IMR-90 (cell line): ENCODE measurements around the gene MOV10. TPM values are rescaled to one million over a fixed set of nuclear protein-coding genes. Genes with fewer than 3 reads are reported as not detected.

Experiments used
- ATAC-seq: fragments of 200-7000 bp; cut with Tn5 transposase; 2 replicates; pipeline ENCODE4 v1.9.1; 2020; ENCODE audit warnings: low read depth, mild to moderate bottlenecking, moderate library complexity
- BruUV-seq: library from RNA; stranded (reverse); fragments of 400-500 nt; replicated peaks from 2 replicates; lab custom pipeline; 2021; lab: Mats Ljungman, UMichigan
- CTCF ChIA-PET: fragments of 300-600 bp; formaldehyde crosslinking; extraction: SDS; loops from one replicate; lab custom pipeline; 2021; ENCODE audit warnings: antibody characterized with exemption; lab: Yijun Ruan, JAX
- POLR2A ChIA-PET: fragments of 300-600 bp; sonication (Branson Sonifier 250); formaldehyde crosslinking; loops from one replicate; lab custom pipeline; 2022; ENCODE audit warnings: antibody characterized with exemption; ENCODE audit not compliant: unreplicated experiment; lab: Charles Lee
- DNase-seq: peaks from one replicate; pipeline ENCODE4 v3.0.0; 2013
- H2AFZ ChIP-seq: replicated peaks from 2 replicates; pipeline ENCODE3; 2013; ENCODE audit warnings: low read length, mild to moderate bottlenecking; ENCODE audit not compliant: poor library complexity
- H2AK5ac ChIP-seq: 2 replicates; pipeline ENCODE4 v1.6.1; 2013; ENCODE audit warnings: low read depth, low read length, inconsistent platforms
- H2AK9ac ChIP-seq: replicated peaks from 2 replicates; pipeline ENCODE3; 2013; ENCODE audit warnings: mild to moderate bottlenecking, low read depth, low read length, moderate library complexity; ENCODE audit not compliant: poor library complexity
- H2BK120ac ChIP-seq: 2 replicates; pipeline ENCODE4 v1.6.1; 2013; ENCODE audit warnings: low read depth, low read length, inconsistent platforms
- H2BK15ac ChIP-seq: 3 replicates; pipeline ENCODE4 v1.6.1; 2013; ENCODE audit warnings: low read depth, low read length, inconsistent platforms
- H2BK20ac ChIP-seq: 2 replicates; pipeline ENCODE4 v1.6.1; 2013; ENCODE audit warnings: low read depth, mild to moderate bottlenecking, inconsistent platforms, low read length, moderate library complexity
- H2BK5ac ChIP-seq: 2 replicates; pipeline ENCODE4 v1.6.1; 2013; ENCODE audit warnings: mild to moderate bottlenecking, low read depth, low read length, inconsistent platforms; ENCODE audit not compliant: poor library complexity, severe bottlenecking
- H3K14ac ChIP-seq: replicated peaks from 2 replicates; pipeline ENCODE4 v1.6.1; 2013; ENCODE audit warnings: low read depth, low read length, inconsistent platforms
- H3K18ac ChIP-seq: 2 replicates; pipeline ENCODE4 v1.6.1; 2013; ENCODE audit warnings: low read depth, low read length, control low read depth
- H3K23ac ChIP-seq: 2 replicates; pipeline ENCODE4 v1.6.1; 2013; ENCODE audit warnings: low read depth, low read length, inconsistent platforms
- H3K27ac ChIP-seq: 2 replicates; pipeline ENCODE4 v1.5.1; 2013; ENCODE audit warnings: mild to moderate bottlenecking, control low read depth, low read length; ENCODE audit not compliant: insufficient read depth
- H3K27me3 ChIP-seq: 2 replicates; pipeline ENCODE4 v1.6.1; 2013; ENCODE audit warnings: low read length; ENCODE audit not compliant: control insufficient read depth, insufficient read depth
- H3K36me3 ChIP-seq: 2 replicates; pipeline ENCODE4 v1.6.1; 2013; ENCODE audit warnings: low read length, mixed read lengths; ENCODE audit not compliant: control insufficient read depth, insufficient read depth
- H3K4ac ChIP-seq: 2 replicates; pipeline ENCODE4 v1.6.1; 2013; ENCODE audit warnings: low read depth, low read length, inconsistent platforms
- H3K4me1 ChIP-seq: 2 replicates; pipeline ENCODE4 v1.6.1; 2013; ENCODE audit warnings: low read length, mixed read lengths; ENCODE audit not compliant: control insufficient read depth, insufficient read depth
- H3K4me2 ChIP-seq: 2 replicates; pipeline ENCODE4 v1.6.1; 2013; ENCODE audit warnings: low read depth, mild to moderate bottlenecking, control low read depth, low read length, moderate library complexity
- H3K4me3 ChIP-seq: 2 replicates; pipeline ENCODE4 v1.5.1; 2013; ENCODE audit warnings: low read depth, mild to moderate bottlenecking, control low read depth, low read length, moderate library complexity; ENCODE audit not compliant: insufficient read depth
- H3K56ac ChIP-seq: 2 replicates; pipeline ENCODE4 v1.6.1; 2013; ENCODE audit warnings: low read length, inconsistent platforms; ENCODE audit not compliant: insufficient read depth; ENCODE audit errors: extremely low read depth
- H3K79me1 ChIP-seq, 2 experiments: 2 replicates each; pipeline ENCODE4 v1.6.1; 2013; ENCODE audit warnings: low read length in 2 of 2, inconsistent platforms in 1 of 2, low read depth in 1 of 2
- H3K9ac ChIP-seq: 2 replicates; pipeline ENCODE4 v1.6.1; 2013; ENCODE audit warnings: low read depth, low read length, control low read depth
- H3K9me1 ChIP-seq: 2 replicates; pipeline ENCODE4 v1.6.1; 2013; ENCODE audit warnings: low read length, inconsistent platforms; ENCODE audit not compliant: insufficient read depth
- H3K9me3 ChIP-seq: 2 replicates; pipeline ENCODE4 v1.6.1; 2013; ENCODE audit warnings: low read length; ENCODE audit not compliant: control insufficient read depth, insufficient read depth
- H4K20me1 ChIP-seq: 2 replicates; pipeline ENCODE4 v1.6.1; 2013; ENCODE audit warnings: low read length, inconsistent platforms; ENCODE audit not compliant: insufficient read depth
- H4K5ac ChIP-seq: 2 replicates; pipeline ENCODE4 v1.6.1; 2013; ENCODE audit warnings: mild to moderate bottlenecking, low read depth, low read length, control low read depth
- H4K8ac ChIP-seq, 2 experiments: 2 replicates each; pipeline ENCODE4 v1.6.1; 2013; ENCODE audit warnings: low read depth in 2 of 2, low read length in 2 of 2, control low read depth in 1 of 2, inconsistent platforms in 1 of 2
- H4K91ac ChIP-seq: 2 replicates; pipeline ENCODE4 v1.6.1; 2013; ENCODE audit warnings: low read depth, low read length, inconsistent platforms; ENCODE audit not compliant: insufficient read depth
- MXI1 ChIP-seq: IDR thresholded peaks from 2 replicates; pipeline ENCODE4 v1.6.1; 2012; ENCODE audit warnings: low read depth, mild to moderate bottlenecking, low read length, moderate library complexity, borderline replicate concordance
- POLR2A ChIP-seq: IDR thresholded peaks from 2 replicates; pipeline ENCODE4 v1.6.1; 2012; ENCODE audit warnings: mild to moderate bottlenecking, low read depth, low read length
- RAD21 ChIP-seq: IDR thresholded peaks from 2 replicates; pipeline ENCODE4 v1.6.1; 2012; ENCODE audit warnings: low read length, improper control_type of control experiment
- SMC3 ChIP-seq: fragments of 150-350 bp; IDR thresholded peaks from 2 replicates; pipeline ENCODE4 v1.6.1; 2016; ENCODE audit warnings: low read depth, mild to moderate bottlenecking, antibody characterized with exemption, low read length, moderate library complexity
- WGBS, 2 experiments: methylation state at CpG; one replicate each; pipeline versions ENCODE4 v1.1.5 to v1.1.7; 2013; ENCODE audit warnings: missing lambda C conversion rate in 2 of 2; ENCODE audit not compliant: insufficient read length in 1 of 2; ENCODE audit errors: extremely low coverage in 2 of 2; 5-methylcytosine and 5-hydroxymethylcytosine counted together
- dilution Hi-C: fragments of 300-500 bp; cut with HindIII; formaldehyde crosslinking; loops from one replicate; pipeline ENCODE4 v1.14.3; 2018; ENCODE audit warnings: low sequenced_read_pairs; ENCODE audit not compliant: unreplicated experiment
- in situ Hi-C: fragments of 300-500 bp; cut with MboI; formaldehyde crosslinking; loops from 3 replicates; pipeline ENCODE4 v1.14.3; 2019; ENCODE audit warnings: low sequenced_read_pairs, inconsistent platforms, mixed read lengths
- intact Hi-C: fragments of 100-400 bp; cut with micrococcal nuclease; formaldehyde crosslinking; loops from 2 replicates; pipeline ENCODE4 v1.10.0; 2022
- polyA plus RNA-seq, 3 experiments: library from polyadenylated mRNA; depleted of rRNA; stranded (reverse); fragments of >200 nt; gene quantifications; 2 replicates each; pipeline ENCODE4 v1.2.3, GENCODE V29; 2012; ENCODE audit warnings: low replicate concordance in 1 of 3
- total RNA-seq: library from RNA; depleted of rRNA; stranded (reverse); fragments of >200 nt; gene quantifications from 2 replicates; pipeline ENCODE4 v1.2.3, GENCODE V29; 2012

MOV10 gene
- total and polyA plus RNA-seq, 2 of the 4 experiments (the other 2 are of a cell fraction) = 36.7 to 103 TPM

DNA sequence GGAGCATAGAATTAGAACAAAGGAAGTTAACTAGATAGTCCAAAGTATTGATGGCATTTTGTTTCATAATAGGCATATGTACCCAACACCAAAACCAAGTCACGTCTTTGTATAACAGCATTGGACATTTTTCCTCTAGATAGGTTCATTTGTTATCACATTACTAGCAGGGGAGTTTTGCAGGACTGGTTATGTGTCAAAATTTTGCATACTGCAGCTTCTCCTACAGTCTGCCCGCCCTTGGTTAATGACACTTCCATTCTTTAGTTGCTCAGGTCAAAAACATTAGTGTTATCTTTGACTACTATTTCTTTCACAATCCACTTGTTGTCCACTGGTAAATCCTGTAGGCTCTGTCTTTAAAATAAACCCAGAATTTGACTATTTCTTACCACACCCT lies 45.9 kb upstream of the MOV10 start:
- no peak overlapping the region for H4K5ac ChIP-seq
- BruUV-seq = TSS peak; percentile 3
- no peak overlapping the region for H3K56ac ChIP-seq
- CTCF ChIA-PET = no interaction called here
- no peak overlapping the region for H4K8ac ChIP-seq
- no peak overlapping the region for H2BK120ac ChIP-seq
- H3K9ac ChIP-seq = no peak overlapping the region
- no peak overlapping the region for H2AFZ ChIP-seq
- H3K18ac ChIP-seq = no peak overlapping the region
- H3K4ac ChIP-seq = no peak overlapping the region
- in situ Hi-C loops = no loop called here
- no peak overlapping the region for H2BK15ac ChIP-seq
- H2BK20ac ChIP-seq = no peak overlapping the region
- DNase-seq = no peak
- TF ChIP-seq SMC3 = no peak
- no peak for TF ChIP-seq POLR2A
- no peak for TF ChIP-seq MXI1
- no peak for TF ChIP-seq RAD21
- no CpG with 5 or more reads among the region's 2 CpGs for WGBS, 2 experiments
- H3K27me3 ChIP-seq = no peaks in the 10 kb centered on the region
- no peak overlapping the region for H2AK9ac ChIP-seq
- peaks cover 6% of the 10 kb centered on the region for H3K36me3 ChIP-seq
- peaks cover 0 to 69% of the 10 kb centered on the region in 2 experiments; a peak in 2 of 4 replicates for H3K79me1 ChIP-seq
- H3K9me3 ChIP-seq = no peaks in the 10 kb centered on the region
- peaks cover 7% of the 10 kb centered on the region for H3K9me1 ChIP-seq
- H3K23ac ChIP-seq = no peak overlapping the region
- no peak overlapping the region for H3K4me2 ChIP-seq
- H3K27ac ChIP-seq = no peak overlapping the region
- intact Hi-C loops = no loop called here
- H3K14ac ChIP-seq = no peak overlapping the region
- dilution Hi-C loops = no loop called here
- H4K91ac ChIP-seq = no peak overlapping the region
- no peak overlapping the region for H2BK5ac ChIP-seq
- POLR2A ChIA-PET = no interaction called here
- peaks cover 95% of the 10 kb centered on the region for H4K20me1 ChIP-seq
- H2AK5ac ChIP-seq = no peak overlapping the region
- no peak overlapping the region for H3K4me3 ChIP-seq
- no peak for ATAC-seq
- H3K4me1 ChIP-seq = peaks cover 4% of the 10 kb centered on the region
